ENCODE data around the gene TSPYL2.

GRCh38 chrX:53065104-53065503 is 17.1 kb upstream of the TSPYL2 start:
- TF ChIP-seq POU5F1 (IDR thresholded peaks at IDR 0.05; ENCODE audit: low read depth, low read length) = no peak
- no peak for TF ChIP-seq RXRA (IDR thresholded peaks at IDR 0.05; ENCODE audit: insufficient read depth, low read depth, low read length)
- TF ChIP-seq CTCF (IDR thresholded peaks at IDR 0.05; ENCODE audit: control extremely low read depth in 1 of 3, insufficient read depth in 1 of 3, low read depth in 1 of 3, low read length in 3 of 3) = no peak
- TF ChIP-seq POLR2AphosphoS5 (IDR thresholded peaks at IDR 0.05; ENCODE audit: low read depth, low read length) = no peak
- TF ChIP-seq JUN (IDR thresholded peaks at IDR 0.05; ENCODE audit: low read depth, low read length) = no peak
- no peak for TF ChIP-seq RAD21 (IDR thresholded peaks at IDR 0.05 in 1 of 2, conservative IDR thresholded peaks at IDR 0.05 in 1 of 2; ENCODE audit: low read depth in 2 of 2, low read length in 2 of 2)
- no peak for TF ChIP-seq POLR2A (IDR thresholded peaks at IDR 0.05; ENCODE audit: control extremely low read depth in 1 of 2, low read depth in 2 of 2, low read length in 2 of 2)
- no peak for TF ChIP-seq TAF7 (optimal IDR thresholded peaks at IDR 0.05; ENCODE audit: borderline replicate concordance, low read depth, low read length)
- no peak for TF ChIP-seq KDM1A (IDR thresholded peaks at IDR 0.05; ENCODE audit: borderline replicate concordance, low read length)
- TF ChIP-seq MAX (IDR thresholded peaks at IDR 0.05) = no peak
- TF ChIP-seq SP1 (IDR thresholded peaks at IDR 0.05; ENCODE audit: low read depth, low read length) = no peak
- TF ChIP-seq BRCA1 (IDR thresholded peaks at IDR 0.05; ENCODE audit: low read depth, low read length) = no peak
- TF ChIP-seq, protein P1, sequence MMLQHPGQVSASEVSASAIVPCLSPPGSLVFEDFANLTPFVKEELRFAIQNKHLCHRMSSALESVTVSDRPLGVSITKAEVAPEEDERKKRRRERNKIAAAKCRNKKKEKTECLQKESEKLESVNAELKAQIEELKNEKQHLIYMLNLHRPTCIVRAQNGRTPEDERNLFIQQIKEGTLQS (IDR thresholded peaks at IDR 0.05; ENCODE audit: insufficient read depth, low read depth, low read length) = no peak
